Liver (tissue), 9 donors: ENCODE measurements around the gene CELF5. TPM values are rescaled to one million over a fixed set of nuclear protein-coding genes. Genes with fewer than 3 reads are reported as not detected.

Experiments
- DNase-seq: peaks from one replicate; pipeline ENCODE4 v3.0.0-alpha.2; 2017; ENCODE audit warnings: low spot score
- H3K27ac ChIP-seq, 2 donors: one replicate each; pipeline ENCODE4 v1.7.0; 2013; ENCODE audit warnings: inconsistent platforms in 2 of 2, low read length in 2 of 2, control low read depth in 1 of 2, low read depth in 1 of 2, mild to moderate bottlenecking in 1 of 2
- H3K27me3 ChIP-seq, 4 donors: one replicate each; pipeline versions ENCODE4 v1.6.1 to v1.7.0; 2013; ENCODE audit warnings: low read length in 3 of 4, inconsistent platforms in 1 of 4, mild to moderate bottlenecking in 1 of 4, moderate library complexity in 1 of 4; ENCODE audit not compliant: control insufficient read depth in 4 of 4, insufficient read depth in 4 of 4
- H3K36me3 ChIP-seq, 4 donors: one replicate each; pipeline versions ENCODE4 v1.6.1 to v1.7.0; 2013; ENCODE audit warnings: low read length in 3 of 4, mild to moderate bottlenecking in 3 of 4, low read depth in 1 of 4, moderate library complexity in 1 of 4; ENCODE audit not compliant: control insufficient read depth in 4 of 4, insufficient read depth in 3 of 4
- H3K4me1 ChIP-seq, 4 donors: one replicate each; pipeline versions ENCODE4 v1.6.1 to v1.7.0; 2013; ENCODE audit warnings: low read length in 3 of 4, mild to moderate bottlenecking in 3 of 4, moderate library complexity in 1 of 4; ENCODE audit not compliant: control insufficient read depth in 4 of 4, insufficient read depth in 4 of 4
- H3K4me3 ChIP-seq, 3 donors: one replicate each; pipeline versions ENCODE4 v1.6.1 to v1.7.0; 2013; ENCODE audit warnings: low read length in 3 of 3, control low read depth in 1 of 3, low read depth in 1 of 3, mild to moderate bottlenecking in 1 of 3
- H3K9ac ChIP-seq, 2 donors: one replicate each; pipeline ENCODE4 v1.7.0; 2013; ENCODE audit warnings: low read length in 2 of 2, mild to moderate bottlenecking in 2 of 2, moderate library complexity in 2 of 2, control low read depth in 1 of 2, low read depth in 1 of 2
- H3K9me3 ChIP-seq, 4 donors: one replicate each; pipeline versions ENCODE4 v1.6.1 to v1.7.0; 2013; ENCODE audit warnings: low read length in 3 of 4; ENCODE audit not compliant: control insufficient read depth in 4 of 4
- CTCF ChIP-seq: fragments of 150-350 bp; IDR thresholded peaks from 2 replicates; pipeline ENCODE4 v1.5.1; 2017; ENCODE audit warnings: improper control_type of control experiment, low read depth, low read length; ENCODE audit not compliant: missing input control
- EGR1 ChIP-seq, 2 donors: IDR thresholded peaks; 2 replicates each; pipeline ENCODE4 v1.6.1; 2016 to 2018; ENCODE audit warnings: antibody characterized with exemption in 2 of 2, low read depth in 2 of 2
- FOXA1 ChIP-seq: IDR thresholded peaks from 2 replicates; pipeline ENCODE4 v1.6.1; 2016; ENCODE audit warnings: antibody characterized with exemption
- FOXA2 ChIP-seq: IDR thresholded peaks from 2 replicates; pipeline ENCODE4 v1.6.1; 2016; ENCODE audit warnings: antibody characterized with exemption
- GABPA ChIP-seq, 2 donors: IDR thresholded peaks in 1 of 2; conservative IDR thresholded peaks in 1 of 2; 2 replicates each; pipeline ENCODE4 v1.6.1; 2016; ENCODE audit warnings: antibody characterized with exemption in 2 of 2, mild to moderate bottlenecking in 1 of 2, moderate library complexity in 1 of 2
- HNF4G ChIP-seq: IDR thresholded peaks from 2 replicates; pipeline ENCODE4 v1.6.1; 2016; ENCODE audit warnings: antibody characterized with exemption
- JUND ChIP-seq, 2 donors: IDR thresholded peaks; 2 replicates each; pipeline ENCODE4 v1.6.1; 2016; ENCODE audit warnings: antibody characterized with exemption in 2 of 2
- NR2F2 ChIP-seq: IDR thresholded peaks from 2 replicates; pipeline ENCODE4 v1.6.1; 2016; ENCODE audit warnings: antibody characterized with exemption
- REST ChIP-seq: IDR thresholded peaks from 2 replicates; pipeline ENCODE4 v1.6.1; 2016; ENCODE audit warnings: antibody characterized with exemption, mild to moderate bottlenecking
- RXRA ChIP-seq, 2 donors: IDR thresholded peaks; 2 replicates each; pipeline ENCODE4 v1.6.1; 2017 to 2018; ENCODE audit warnings: antibody characterized with exemption in 2 of 2, mild to moderate bottlenecking in 1 of 2
- SP1 ChIP-seq: IDR thresholded peaks from 2 replicates; pipeline ENCODE4 v1.6.1; 2018; ENCODE audit warnings: antibody characterized with exemption, mild to moderate bottlenecking
- TAF1 ChIP-seq: conservative IDR thresholded peaks from 2 replicates; pipeline ENCODE4 v1.6.1; 2016; ENCODE audit warnings: antibody characterized with exemption, mild to moderate bottlenecking
- YY1 ChIP-seq: IDR thresholded peaks from 2 replicates; pipeline ENCODE4 v1.6.1; 2016; ENCODE audit warnings: antibody characterized with exemption, mild to moderate bottlenecking
- ZBTB33 ChIP-seq: IDR thresholded peaks from 2 replicates; pipeline ENCODE4 v1.6.1; 2016; ENCODE audit warnings: antibody characterized with exemption
- WGBS: extraction: QIAGEN DNeasy Blood & Tissue Kit; methylation state at CpG from one replicate; pipeline ENCODE4 v1.1.7; 2013; 5-methylcytosine and 5-hydroxymethylcytosine counted together
- polyA plus RNA-seq, 2 donors: library from polyadenylated mRNA; stranded (reverse) in 1 of 2; unstranded in 1 of 2; fragments of 200-250 nt in 1 of 2; fragments of >200 nt in 1 of 2; fragmentation: Nextera tagmentation in 1 of 2; extraction: Ambion mirVana in 1 of 2; gene quantifications; one replicate each; pipeline versions ENCODE4 v1.2.1 to v1.2.3, GENCODE V29; 2013 to 2015
- total RNA-seq, 2 donors: library from RNA; depleted of rRNA; stranded (reverse); fragments of >200 nt; gene quantifications; one replicate each; pipeline ENCODE4 v1.2.3, GENCODE V29; 2014
- TF ChIP-seq, protein P1 (sequence below): IDR thresholded peaks from 2 replicates; pipeline ENCODE4 v1.6.1; 2016; ENCODE audit warnings: antibody characterized with exemption
- donor health status: healthy.
- donor health status: healthy.
- donor health status: healthy.
- donor health status: healthy.
- donor health status: healthy.

Gene CELF5
- total and polyA plus RNA-seq, 4 donors = 0.06 to 0.50 (median 0.26) TPM

DNA sequence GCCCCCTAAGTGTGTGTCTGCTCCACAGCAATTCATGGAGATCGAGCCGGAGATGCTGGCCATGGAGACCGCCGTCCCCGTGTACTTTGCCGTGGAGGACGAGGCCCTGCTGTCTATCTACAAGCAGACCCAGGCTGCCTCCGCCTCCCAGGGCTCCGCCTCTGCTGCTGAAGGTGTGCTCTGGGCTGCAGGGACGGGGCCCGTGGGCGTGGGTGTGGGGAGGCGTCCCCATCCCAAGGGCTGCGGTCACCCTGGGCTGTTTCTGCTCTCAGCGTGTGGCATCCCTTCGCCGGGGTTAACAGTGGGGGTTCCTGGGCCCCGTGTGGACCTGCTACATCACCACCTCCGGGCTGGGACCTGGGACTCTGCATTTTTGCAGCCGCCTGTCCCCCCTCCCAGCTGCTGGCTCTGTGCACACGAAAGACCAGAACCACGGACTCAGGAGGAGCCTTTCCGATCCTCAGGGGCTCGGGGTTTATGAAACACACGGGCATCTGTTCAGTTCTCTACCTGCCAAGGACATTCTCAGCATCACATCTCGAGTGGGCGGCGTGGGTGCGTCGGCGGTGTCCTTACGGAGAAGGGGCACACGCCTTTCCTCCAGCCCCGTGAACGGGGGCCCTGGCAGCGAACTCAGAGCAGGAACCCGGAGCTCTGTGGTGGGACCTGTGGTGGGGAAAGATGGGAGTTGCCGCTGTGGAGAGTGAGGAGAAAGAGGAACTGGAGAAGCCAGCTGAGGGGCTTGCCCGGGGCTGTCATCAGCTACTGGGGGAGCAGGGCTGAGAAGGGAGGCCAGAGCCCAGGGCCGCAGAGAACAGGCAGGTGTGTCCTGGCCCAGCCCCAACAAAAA lies 31.0 kb upstream of the CELF5 start:
- peaks cover 2 to 11% (median 2%) of the 10 kb centered on the region in 4 donors for H3K36me3 ChIP-seq
- DNase-seq = peak; percentile 51
- no peaks in the 10 kb centered on the region for H3K4me1 ChIP-seq
- no peaks in the 10 kb centered on the region for H3K27me3 ChIP-seq
- TF ChIP-seq FOXA2 (no peak), EGR1 (IDR thresholded peaks at IDR 0.05; ENCODE audit: low read depth in 2 of 2) (no peak), JUND (IDR thresholded peaks at IDR 0.05) (no peak), FOXA1 (no peak), SP1 (no peak), HNF4G (no peak), GABPA (IDR thresholded peaks at IDR 0.05 in 1 of 2, conservative IDR thresholded peaks at IDR 0.05 in 1 of 2) (no peak), ZBTB33 (no peak)
- TF ChIP-seq, protein P1, sequence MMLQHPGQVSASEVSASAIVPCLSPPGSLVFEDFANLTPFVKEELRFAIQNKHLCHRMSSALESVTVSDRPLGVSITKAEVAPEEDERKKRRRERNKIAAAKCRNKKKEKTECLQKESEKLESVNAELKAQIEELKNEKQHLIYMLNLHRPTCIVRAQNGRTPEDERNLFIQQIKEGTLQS = no peak
- no peaks in the 10 kb centered on the region for H3K9me3 ChIP-seq
- H3K9ac ChIP-seq = no peak overlapping the region
- no peak overlapping the region for H3K4me3 ChIP-seq
- 92% methylated on average over 40 of the region's 40 CpGs for WGBS
- no peak overlapping the region for H3K27ac ChIP-seq

- WGBS = 92% methylated on average over 17 of the region's 17 CpGs
- Histone ChIP-seq H3K27ac (no peak overlapping the region), H3K4me1 (no peaks in the 10 kb centered on the region), H3K36me3 (peaks cover 0 to 17% (median 2%) of the 10 kb centered on the region in 4 donors), H3K9ac (no peak overlapping the region), H3K4me3 (no peak overlapping the region), H3K27me3 (no peaks in the 10 kb centered on the region), H3K9me3 (no peaks in the 10 kb centered on the region)
- DNase-seq = peak; percentile 64
- TF ChIP-seq CTCF (no peak), FOXA2 (no peak), HNF4G (no peak), EGR1 (IDR thresholded peaks at IDR 0.05; ENCODE audit: low read depth in 2 of 2) (no peak), TAF1 (no peak), YY1 (no peak), REST (no peak), GABPA (IDR thresholded peaks at IDR 0.05 in 1 of 2, conservative IDR thresholded peaks at IDR 0.05 in 1 of 2) (no peak), RXRA (IDR thresholded peaks at IDR 0.05) (no peak), NR2F2 (no peak), ZBTB33 (no peak)
- TF ChIP-seq, protein P1 = no peak
These were observed 30.1 kb upstream of the CELF5 start for GRCh38 chr19:3194106-3195087.
